SU-DHL-6 (cell line): ENCODE data around the gene IQCE.
"Not testable (repeated sequence)": the region's sequence is repeated elsewhere in the genome, so short reads cannot be mapped to it uniquely, and the experiment has no call there.

ENCODE experiments used
- EZH2phosphoT487 ChIP-seq: fragments of 200-600 bp; sonication (generic), shearing (Covaris generic); conservative IDR thresholded peaks from 2 replicates; pipeline ENCODE4 v1.6.1; 2018; ENCODE audit warnings: mild to moderate bottlenecking, antibody characterized with exemption, low read length, moderate library complexity, mixed read lengths
- TF ChIP-seq, protein P1 (sequence below): fragments of 200-600 bp; sonication (generic); IDR thresholded peaks from one replicate; pipeline ENCODE4 v1.5.1; 2017; ENCODE audit warnings: antibody characterized with exemption, mild to moderate bottlenecking, low read length, moderate library complexity; ENCODE audit not compliant: insufficient read depth, poor library complexity, severe bottlenecking

DNA sequence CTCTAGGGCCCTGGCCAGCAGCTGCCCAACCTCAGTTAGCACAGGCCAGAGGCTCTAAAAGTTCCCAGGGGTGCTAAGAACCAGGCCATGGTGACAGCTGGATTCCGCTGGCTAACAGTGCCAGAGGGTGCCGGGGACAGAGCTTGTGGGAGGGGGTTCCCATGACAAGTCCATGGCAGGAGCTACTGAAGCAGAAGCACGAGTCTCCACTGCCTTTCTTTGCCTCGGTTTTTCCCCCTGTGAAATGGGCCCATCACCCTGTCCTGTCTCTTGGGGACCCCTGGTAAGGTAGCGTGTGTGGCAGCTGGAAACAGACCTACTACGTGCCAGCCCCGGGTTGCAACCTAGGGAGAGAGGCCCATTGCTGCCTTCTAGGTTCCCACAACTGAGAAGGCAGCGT, 26.0 kb upstream of the IQCE start:
- TF ChIP-seq, protein P1, sequence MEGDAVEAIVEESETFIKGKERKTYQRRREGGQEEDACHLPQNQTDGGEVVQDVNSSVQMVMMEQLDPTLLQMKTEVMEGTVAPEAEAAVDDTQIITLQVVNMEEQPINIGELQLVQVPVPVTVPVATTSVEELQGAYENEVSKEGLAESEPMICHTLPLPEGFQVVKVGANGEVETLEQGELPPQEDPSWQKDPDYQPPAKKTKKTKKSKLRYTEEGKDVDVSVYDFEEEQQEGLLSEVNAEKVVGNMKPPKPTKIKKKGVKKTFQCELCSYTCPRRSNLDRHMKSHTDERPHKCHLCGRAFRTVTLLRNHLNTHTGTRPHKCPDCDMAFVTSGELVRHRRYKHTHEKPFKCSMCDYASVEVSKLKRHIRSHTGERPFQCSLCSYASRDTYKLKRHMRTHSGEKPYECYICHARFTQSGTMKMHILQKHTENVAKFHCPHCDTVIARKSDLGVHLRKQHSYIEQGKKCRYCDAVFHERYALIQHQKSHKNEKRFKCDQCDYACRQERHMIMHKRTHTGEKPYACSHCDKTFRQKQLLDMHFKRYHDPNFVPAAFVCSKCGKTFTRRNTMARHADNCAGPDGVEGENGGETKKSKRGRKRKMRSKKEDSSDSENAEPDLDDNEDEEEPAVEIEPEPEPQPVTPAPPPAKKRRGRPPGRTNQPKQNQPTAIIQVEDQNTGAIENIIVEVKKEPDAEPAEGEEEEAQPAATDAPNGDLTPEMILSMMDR: not testable (repeated sequence)
- TF ChIP-seq EZH2phosphoT487: not testable (repeated sequence)
